Loucy (cell line): ENCODE results near the gene CTRB1.

Experiments used
- EZH2phosphoT487 ChIP-seq: fragments of 200-600 bp; IDR thresholded peaks from 2 replicates; pipeline ENCODE4 v1.6.1; 2018; ENCODE audit warnings: antibody characterized with exemption, mild to moderate bottlenecking, moderate library complexity, borderline replicate concordance
- TF ChIP-seq, protein P1 (sequence below): fragments of 200-600 bp; sonication (generic); conservative IDR thresholded peaks from 2 replicates; pipeline ENCODE4 v1.5.1; 2014; ENCODE audit warnings: mild to moderate bottlenecking, antibody characterized with exemption, low read length

DNA sequence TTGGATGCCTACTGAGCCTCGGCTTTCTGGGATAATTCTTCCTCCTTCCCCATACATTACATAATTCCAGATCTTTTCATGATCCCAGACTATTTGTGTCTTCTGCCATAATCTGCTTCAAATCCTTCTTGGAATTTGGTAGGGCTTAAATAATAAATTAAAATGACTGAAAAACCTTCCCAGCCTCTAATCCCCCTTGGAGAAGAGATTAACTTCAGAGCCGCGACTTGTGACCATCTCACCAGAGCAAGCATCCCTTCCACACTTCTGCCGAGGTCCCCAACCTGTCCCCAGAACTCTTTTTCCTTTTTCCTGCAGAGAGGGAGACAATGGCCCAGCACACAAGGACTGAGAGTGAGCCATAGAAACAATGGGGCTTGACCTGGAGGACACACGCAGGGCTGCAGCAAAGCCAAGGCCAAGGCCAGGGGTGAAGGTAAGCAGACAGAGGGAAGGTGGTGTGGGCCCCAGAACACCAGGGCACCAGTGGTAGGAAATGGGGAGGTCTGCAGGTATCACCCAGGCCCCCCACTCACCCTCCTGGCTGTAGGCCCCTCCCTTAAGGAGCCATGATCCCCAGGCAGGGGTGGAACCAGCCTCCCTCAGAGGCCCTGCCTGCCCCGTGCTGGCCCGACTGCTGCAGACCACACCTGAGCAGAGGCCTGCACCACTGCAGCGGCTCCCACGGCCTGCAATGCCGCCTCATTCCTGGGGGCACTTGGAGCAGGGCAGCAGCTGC is 42.2 kb downstream of the CTRB1 start:
- TF ChIP-seq, protein P1, sequence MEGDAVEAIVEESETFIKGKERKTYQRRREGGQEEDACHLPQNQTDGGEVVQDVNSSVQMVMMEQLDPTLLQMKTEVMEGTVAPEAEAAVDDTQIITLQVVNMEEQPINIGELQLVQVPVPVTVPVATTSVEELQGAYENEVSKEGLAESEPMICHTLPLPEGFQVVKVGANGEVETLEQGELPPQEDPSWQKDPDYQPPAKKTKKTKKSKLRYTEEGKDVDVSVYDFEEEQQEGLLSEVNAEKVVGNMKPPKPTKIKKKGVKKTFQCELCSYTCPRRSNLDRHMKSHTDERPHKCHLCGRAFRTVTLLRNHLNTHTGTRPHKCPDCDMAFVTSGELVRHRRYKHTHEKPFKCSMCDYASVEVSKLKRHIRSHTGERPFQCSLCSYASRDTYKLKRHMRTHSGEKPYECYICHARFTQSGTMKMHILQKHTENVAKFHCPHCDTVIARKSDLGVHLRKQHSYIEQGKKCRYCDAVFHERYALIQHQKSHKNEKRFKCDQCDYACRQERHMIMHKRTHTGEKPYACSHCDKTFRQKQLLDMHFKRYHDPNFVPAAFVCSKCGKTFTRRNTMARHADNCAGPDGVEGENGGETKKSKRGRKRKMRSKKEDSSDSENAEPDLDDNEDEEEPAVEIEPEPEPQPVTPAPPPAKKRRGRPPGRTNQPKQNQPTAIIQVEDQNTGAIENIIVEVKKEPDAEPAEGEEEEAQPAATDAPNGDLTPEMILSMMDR: no peak
- no peak for TF ChIP-seq EZH2phosphoT487
